GM12874 (cell line): ENCODE results near the gene PNPLA1.

Experiments used
- CTCF ChIP-seq: IDR thresholded peaks from 2 replicates; pipeline ENCODE4 v1.5.1; 2011; ENCODE audit warnings: low read depth, mild to moderate bottlenecking, control low read depth, low read length, moderate library complexity; ENCODE audit not compliant: insufficient read depth

PNPLA1 gene

GRCh38 chr6:36226438-36227047, 43.3 kb upstream of the PNPLA1 start:
- TF ChIP-seq CTCF, result no peak

- TF ChIP-seq CTCF, result no peak
These were observed 42.3 kb upstream of the PNPLA1 start for GRCh38 chr6:36227379-36228228.

- no peak for TF ChIP-seq CTCF
These were observed 40.6 kb upstream of the PNPLA1 start for GRCh38 chr6:36229223-36229622.

GRCh38 chr6:36230371-36230770, 39.5 kb upstream of the PNPLA1 start:
- no peak for TF ChIP-seq CTCF

- no peak for TF ChIP-seq CTCF
These were observed 37.7 kb upstream of the PNPLA1 start for GRCh38 chr6:36232172-36232571.

GRCh38 chr6:36235309-36235708, 34.6 kb upstream of the PNPLA1 start:
- TF ChIP-seq CTCF, result no peak

GRCh38 chr6:36235862-36236261, 34.0 kb upstream of the PNPLA1 start:
- no peak for TF ChIP-seq CTCF
